Omental fat pad (tissue), 4 donors: ENCODE measurements around the gene EFEMP2. TPM values are rescaled to one million over a fixed set of nuclear protein-coding genes. Genes with fewer than 3 reads are reported as not detected.
A peak's percentile ranks its signal among the peaks of the same experiment; 100 is the strongest.

Source experiments
- ATAC-seq: fragments of 150-250 bp; one replicate; pipeline ENCODE4 v1.9.1; 2016; ENCODE audit warnings: mild to moderate bottlenecking, moderate library complexity; ENCODE audit not compliant: low FRiP score
- DNase-seq: peaks from one replicate; pipeline ENCODE4 v3.0.0-alpha.2; 2019; ENCODE audit warnings: low spot score
- total RNA-seq, 4 donors: library from RNA; depleted of rRNA; stranded (reverse); fragments of >200 nt; gene quantifications; one replicate each; pipeline ENCODE4 v1.1.0, GENCODE V29; 2016
- TF ChIP-seq, protein P1 (sequence below), 3 donors: fragments of 450-650 bp; IDR thresholded peaks; one replicate each; pipeline ENCODE4 v1.5.1; 2016 to 2017; ENCODE audit warnings: antibody characterized with exemption in 3 of 3, mild to moderate bottlenecking in 3 of 3, moderate library complexity in 2 of 3

The EFEMP2 gene
- total RNA-seq, 4 donors from 2014 or later = 39.4 to 81.8 (median 66.1) TPM

- no peak for DNase-seq
- no peak for ATAC-seq
- TF ChIP-seq, protein P1, sequence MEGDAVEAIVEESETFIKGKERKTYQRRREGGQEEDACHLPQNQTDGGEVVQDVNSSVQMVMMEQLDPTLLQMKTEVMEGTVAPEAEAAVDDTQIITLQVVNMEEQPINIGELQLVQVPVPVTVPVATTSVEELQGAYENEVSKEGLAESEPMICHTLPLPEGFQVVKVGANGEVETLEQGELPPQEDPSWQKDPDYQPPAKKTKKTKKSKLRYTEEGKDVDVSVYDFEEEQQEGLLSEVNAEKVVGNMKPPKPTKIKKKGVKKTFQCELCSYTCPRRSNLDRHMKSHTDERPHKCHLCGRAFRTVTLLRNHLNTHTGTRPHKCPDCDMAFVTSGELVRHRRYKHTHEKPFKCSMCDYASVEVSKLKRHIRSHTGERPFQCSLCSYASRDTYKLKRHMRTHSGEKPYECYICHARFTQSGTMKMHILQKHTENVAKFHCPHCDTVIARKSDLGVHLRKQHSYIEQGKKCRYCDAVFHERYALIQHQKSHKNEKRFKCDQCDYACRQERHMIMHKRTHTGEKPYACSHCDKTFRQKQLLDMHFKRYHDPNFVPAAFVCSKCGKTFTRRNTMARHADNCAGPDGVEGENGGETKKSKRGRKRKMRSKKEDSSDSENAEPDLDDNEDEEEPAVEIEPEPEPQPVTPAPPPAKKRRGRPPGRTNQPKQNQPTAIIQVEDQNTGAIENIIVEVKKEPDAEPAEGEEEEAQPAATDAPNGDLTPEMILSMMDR (IDR thresholded peaks at IDR 0.05) = no peak
Observed at GRCh38 chr11:65918211-65919140, 45.9 kb upstream of the EFEMP2 start, which contains the start of gene C11orf68. TSS of gene C11orf68 (minus strand) at chr11:65919062. CDS start at chr11:65919031, 31 bp downstream.

DNA sequence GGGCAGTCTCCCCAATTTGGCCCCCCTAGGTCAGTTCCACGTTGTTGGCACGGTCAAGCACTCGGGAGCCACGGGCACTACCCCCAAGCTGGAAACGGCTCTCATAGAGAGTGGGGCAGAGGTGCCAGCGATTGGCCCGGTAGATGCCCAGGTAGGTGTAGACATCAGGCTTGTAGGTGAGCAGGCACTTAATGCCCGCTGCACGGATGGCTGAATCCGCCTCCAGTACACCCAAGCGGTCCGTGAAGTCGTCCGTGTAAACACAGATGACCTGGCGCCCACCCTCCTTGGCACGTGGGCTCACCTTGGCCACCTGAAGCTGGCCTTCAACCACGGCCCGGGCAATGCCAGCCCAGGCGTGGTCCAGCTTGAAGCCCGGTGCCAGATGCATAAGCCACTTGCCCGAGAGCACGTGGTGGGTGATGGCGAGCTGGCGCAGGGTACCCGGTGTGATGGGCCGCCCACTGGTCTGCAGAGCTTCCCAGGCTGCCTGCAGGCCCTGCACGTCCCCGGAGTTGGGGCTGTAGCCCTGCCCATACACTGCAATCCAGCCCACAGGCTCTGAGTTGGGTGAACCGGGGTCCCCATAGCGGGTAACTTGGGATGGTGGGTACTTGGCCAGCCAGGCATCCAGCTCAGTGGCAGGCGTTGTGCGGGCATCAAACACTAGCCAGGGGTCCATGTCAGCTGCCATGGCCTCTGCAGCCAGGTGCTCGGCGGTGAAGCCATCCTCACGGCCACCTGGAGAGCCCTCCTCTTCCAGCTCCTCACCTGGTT, 45.0 kb upstream of the EFEMP2 start:
- no peak for ATAC-seq
- no peak for DNase-seq
- TF ChIP-seq, protein P1 (IDR thresholded peaks at IDR 0.05) = no peak

GRCh38 chr11:65917077-65917433, 44.5 kb upstream of the EFEMP2 start:
- TF ChIP-seq, protein P1 (IDR thresholded peaks at IDR 0.05) = no peak
- DNase-seq (no peak), ATAC-seq (no peak)

GRCh38 chr11:65916391-65916790, 43.8 kb upstream of the EFEMP2 start:
- ATAC-seq (no peak), DNase-seq (no peak)
- TF ChIP-seq, protein P1 (IDR thresholded peaks at IDR 0.05) = no peak

- DNase-seq = peak; percentile 75
- ATAC-seq = peak; percentile 74
- TF ChIP-seq, protein P1 (IDR thresholded peaks at IDR 0.05) = no peak
Observed at GRCh38 chr11:65915821-65916251, 43.2 kb upstream of the EFEMP2 start.

DNA sequence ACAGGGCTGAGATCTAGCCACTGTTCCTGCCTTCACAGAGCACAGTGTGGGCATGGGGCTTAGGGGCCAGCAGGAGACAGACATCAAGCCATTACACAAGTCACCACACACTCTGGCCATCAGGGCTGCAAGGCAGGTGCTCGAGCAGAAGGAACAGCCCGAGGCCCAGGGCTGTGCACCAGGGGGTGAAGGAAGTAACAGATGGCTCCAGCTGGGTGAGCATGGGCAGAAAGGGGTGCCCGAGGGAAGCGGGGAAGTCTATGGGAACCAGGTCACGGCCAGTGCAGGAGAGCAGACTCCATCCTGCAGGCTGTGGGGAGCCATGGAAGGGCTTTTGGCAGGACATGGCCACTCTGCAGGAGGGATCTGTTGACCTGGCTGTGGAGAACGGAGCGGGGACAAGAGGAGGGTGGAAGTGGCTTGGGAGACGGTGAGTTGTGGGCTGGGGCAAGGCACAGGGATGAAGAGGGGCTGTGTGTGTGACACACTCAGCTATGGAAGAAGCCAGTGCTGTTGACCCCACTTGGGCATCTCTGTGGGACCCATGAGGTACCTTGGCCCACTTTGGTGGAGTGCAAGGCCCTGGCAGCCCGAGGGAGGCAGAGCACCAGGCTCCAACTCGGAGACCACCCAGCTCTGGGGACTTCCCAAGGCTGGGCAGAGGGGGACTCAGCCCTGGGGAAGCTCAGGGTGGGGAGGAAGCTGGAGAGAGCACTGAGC, 42.7 kb upstream of the EFEMP2 start:
- DNase-seq (no peak), ATAC-seq (no peak)
- TF ChIP-seq, protein P1 (IDR thresholded peaks at IDR 0.05) = no peak
